GM23248 (cell line): Measurements from ENCODE around the gene KDM2B. TPM values are rescaled to one million over a fixed set of nuclear protein-coding genes. Genes with fewer than 3 reads are reported as not detected.

Experiments used
- DNase-seq: peaks from one replicate; pipeline ENCODE4 v3.0.0-alpha.2; 2015
- H2AFZ ChIP-seq: fragments of 200-600 bp; sonication (generic); 2 replicates; pipeline ENCODE4 v1.6.1; 2016; ENCODE audit warnings: antibody characterized with exemption
- H3F3A ChIP-seq: fragments of 200-600 bp; sonication (generic); 2 replicates; pipeline ENCODE4 v1.6.1; 2016; ENCODE audit warnings: mild to moderate bottlenecking, antibody characterized with exemption, mixed run types; ENCODE audit not compliant: insufficient read depth
- H3K27ac ChIP-seq: fragments of 200-600 bp; sonication (generic); 2 replicates; pipeline ENCODE4 v1.5.1; 2016; ENCODE audit warnings: mild to moderate bottlenecking
- H3K27me3 ChIP-seq: fragments of 200-600 bp; sonication (generic); replicated peaks from 2 replicates; pipeline ENCODE4 v1.6.1; 2016; ENCODE audit warnings: mild to moderate bottlenecking; ENCODE audit not compliant: insufficient read depth
- H3K36me3 ChIP-seq: fragments of 200-600 bp; sonication (generic); 2 replicates; pipeline ENCODE4 v1.6.1; 2016; ENCODE audit warnings: low read depth, mild to moderate bottlenecking
- H3K4me1 ChIP-seq: fragments of 200-600 bp; sonication (generic); 2 replicates; pipeline ENCODE4 v1.6.1; 2016; ENCODE audit warnings: mild to moderate bottlenecking; ENCODE audit not compliant: insufficient read depth
- H3K4me2 ChIP-seq: fragments of 200-600 bp; sonication (generic); one replicate; pipeline ENCODE4 v1.6.1; 2016; ENCODE audit warnings: mild to moderate bottlenecking; ENCODE audit not compliant: unreplicated experiment
- H3K4me3 ChIP-seq: fragments of 200-600 bp; sonication (generic); 2 replicates; pipeline ENCODE4 v1.5.1; 2016; ENCODE audit warnings: mild to moderate bottlenecking
- H3K79me2 ChIP-seq: fragments of 200-600 bp; sonication (generic); 2 replicates; pipeline ENCODE4 v1.6.1; 2016; ENCODE audit warnings: mild to moderate bottlenecking; ENCODE audit not compliant: insufficient read depth
- H3K9ac ChIP-seq: fragments of 200-600 bp; sonication (generic); 2 replicates; pipeline ENCODE4 v1.6.1; 2016; ENCODE audit warnings: mild to moderate bottlenecking
- H3K9me2 ChIP-seq: fragments of 200-600 bp; sonication (generic); 2 replicates; pipeline ENCODE4 v1.6.1; 2016; ENCODE audit warnings: mixed run types, mild to moderate bottlenecking, moderate library complexity; ENCODE audit not compliant: insufficient read depth
- H3K9me3 ChIP-seq: fragments of 200-600 bp; sonication (generic); one replicate; pipeline ENCODE4 v1.6.1; 2017; ENCODE audit warnings: low read depth
- H4K20me1 ChIP-seq: fragments of 200-600 bp; sonication (generic); 2 replicates; pipeline ENCODE4 v1.6.0; 2016; ENCODE audit not compliant: insufficient read depth
- EZH2 ChIP-seq: fragments of 200-600 bp; sonication (generic); IDR thresholded peaks from 2 replicates; pipeline ENCODE4 v1.6.1; 2018; ENCODE audit warnings: antibody characterized with exemption, mild to moderate bottlenecking; ENCODE audit not compliant: insufficient read depth, poor library complexity, severe bottlenecking
- EZH2phosphoT487 ChIP-seq: fragments of 200-600 bp; sonication (generic); IDR thresholded peaks from 2 replicates; pipeline ENCODE4 v1.6.1; 2018; ENCODE audit warnings: antibody characterized with exemption, moderate library complexity, mild to moderate bottlenecking, low read depth; ENCODE audit not compliant: insufficient read depth
- WGBS, 2 experiments: methylation state at CpG; one replicate each; pipeline ENCODE4 v1.1.6; 2015 to 2017; ENCODE audit warnings: low lambda C conversion rate in 2 of 2, low coverage in 1 of 2; ENCODE audit errors: missing lambda C conversion rate in 2 of 2; 5-methylcytosine and 5-hydroxymethylcytosine counted together
- in situ Hi-C: fragments of 300-500 bp; cut with MboI; formaldehyde crosslinking; loops from 2 replicates; pipeline ENCODE4 v1.15.0; 2020
- polyA plus RNA-seq: library from polyadenylated mRNA; unstranded; fragments of >200 nt; fragmentation: Nextera tagmentation; extraction: Ambion mirVana; gene quantifications from 2 replicates; pipeline ENCODE4 v1.2.1, GENCODE V29; 2016
- total RNA-seq: library from RNA; depleted of rRNA; stranded (reverse); fragments of >200 nt; shearing (Covaris generic); gene quantifications from 2 replicates; pipeline ENCODE4 v1.2.3, GENCODE V29; 2014

The KDM2B gene
- total and polyA plus RNA-seq, 2 experiments from 2014 or later = 8.2 to 20.1 TPM

GRCh38 chr12:121603581-121603980 is 22.8 kb upstream of the KDM2B start:
- H3K36me3 ChIP-seq = no peaks in the 10 kb centered on the region
- WGBS, 2 experiments = 95 to 99% methylated on average over 6 of the region's 6 CpGs
- no peaks in the 10 kb centered on the region for H3F3A ChIP-seq
- TF ChIP-seq EZH2phosphoT487 (no peak), EZH2 (no peak)
- no peak overlapping the region for H3K4me2 ChIP-seq
- no peaks in the 10 kb centered on the region for H4K20me1 ChIP-seq
- H2AFZ ChIP-seq = no peak overlapping the region
- H3K4me3 ChIP-seq = no peak overlapping the region
- H3K9me2 ChIP-seq = no peaks in the 10 kb centered on the region
- H3K79me2 ChIP-seq = no peaks in the 10 kb centered on the region
- no peaks in the 10 kb centered on the region for H3K9me3 ChIP-seq
- H3K9ac ChIP-seq = no peak overlapping the region
- no peak for DNase-seq
- H3K4me1 ChIP-seq = no peaks in the 10 kb centered on the region
- H3K27ac ChIP-seq = no peak overlapping the region
- H3K27me3 ChIP-seq = no peaks in the 10 kb centered on the region
- in situ Hi-C loops = no loop called here

- Histone ChIP-seq H3K4me1 (no peaks in the 10 kb centered on the region), H3K36me3 (no peaks in the 10 kb centered on the region), H3K27me3 (no peaks in the 10 kb centered on the region), H3F3A (no peaks in the 10 kb centered on the region), H3K4me2 (no peak overlapping the region), H3K27ac (no peak overlapping the region), H3K4me3 (no peak overlapping the region), H3K9me2 (no peaks in the 10 kb centered on the region), H3K9ac (no peak overlapping the region), H3K9me3 (no peaks in the 10 kb centered on the region), H3K79me2 (no peaks in the 10 kb centered on the region), H4K20me1 (no peaks in the 10 kb centered on the region), H2AFZ (no peak overlapping the region)
- in situ Hi-C loops = no loop called here
- DNase-seq = no peak
- TF ChIP-seq EZH2 (no peak), EZH2phosphoT487 (no peak)
- 92 to 95% methylated on average over 6 of the region's 6 CpGs for WGBS, 2 experiments
These were observed 21.9 kb upstream of the KDM2B start for GRCh38 chr12:121602766-121603165.

GRCh38 chr12:121600702-121601336 is 20.0 kb upstream of the KDM2B start:
- Histone ChIP-seq H3K4me2 (no peak overlapping the region), H3K79me2 (no peaks in the 10 kb centered on the region), H3K27me3 (no peaks in the 10 kb centered on the region), H2AFZ (no peak overlapping the region), H3K36me3 (no peaks in the 10 kb centered on the region), H4K20me1 (no peaks in the 10 kb centered on the region), H3K9ac (no peak overlapping the region), H3K9me2 (no peaks in the 10 kb centered on the region), H3K4me1 (no peaks in the 10 kb centered on the region), H3K4me3 (no peak overlapping the region), H3K27ac (no peak overlapping the region), H3K9me3 (no peaks in the 10 kb centered on the region), H3F3A (no peaks in the 10 kb centered on the region)
- no peak for DNase-seq
- WGBS, 2 experiments = 75 to 81% methylated on average over 6 of the region's 6 CpGs
- in situ Hi-C loops = no loop called here
- no peak for TF ChIP-seq EZH2phosphoT487
- TF ChIP-seq EZH2 = no peak

- Histone ChIP-seq H3K4me1 (no peaks in the 10 kb centered on the region), H3K4me3 (no peak overlapping the region), H3K4me2 (no peak overlapping the region), H2AFZ (no peak overlapping the region), H3F3A (peaks cover 1% of the 10 kb centered on the region; the same call in 1 of the 2 replicates), H3K27ac (no peak overlapping the region), H3K36me3 (no peaks in the 10 kb centered on the region), H3K9me2 (no peaks in the 10 kb centered on the region), H3K27me3 (no peaks in the 10 kb centered on the region), H3K9me3 (no peaks in the 10 kb centered on the region), H3K9ac (no peak overlapping the region), H3K79me2 (no peaks in the 10 kb centered on the region), H4K20me1 (no peaks in the 10 kb centered on the region)
- in situ Hi-C loops = no loop called here
- DNase-seq = no peak
- TF ChIP-seq EZH2 (no peak), EZH2phosphoT487 (no peak)
- 95 to 96% methylated on average over 5 of the region's 5 CpGs for WGBS, 2 experiments
These were observed 15.7 kb upstream of the KDM2B start for GRCh38 chr12:121596526-121596925.

GRCh38 chr12:121595520-121595919 is 14.7 kb upstream of the KDM2B start:
- Histone ChIP-seq H4K20me1 (no peaks in the 10 kb centered on the region), H3K4me3 (no peak overlapping the region), H3K27ac (no peak overlapping the region), H3K4me1 (peaks cover 8% of the 10 kb centered on the region), H3K9ac (no peak overlapping the region), H3K9me3 (no peaks in the 10 kb centered on the region), H3K27me3 (no peaks in the 10 kb centered on the region), H3F3A (peaks cover 11% of the 10 kb centered on the region), H3K79me2 (no peaks in the 10 kb centered on the region), H3K36me3 (no peaks in the 10 kb centered on the region), H3K9me2 (no peaks in the 10 kb centered on the region), H3K4me2 (no peak overlapping the region), H2AFZ (no peak overlapping the region)
- 87 to 91% methylated on average over 12 of the region's 12 CpGs for WGBS, 2 experiments
- in situ Hi-C loops = no loop called here
- no peak for DNase-seq
- TF ChIP-seq EZH2phosphoT487 (no peak), EZH2 (no peak)
